ENCODE data around the gene UTF1.

DNA sequence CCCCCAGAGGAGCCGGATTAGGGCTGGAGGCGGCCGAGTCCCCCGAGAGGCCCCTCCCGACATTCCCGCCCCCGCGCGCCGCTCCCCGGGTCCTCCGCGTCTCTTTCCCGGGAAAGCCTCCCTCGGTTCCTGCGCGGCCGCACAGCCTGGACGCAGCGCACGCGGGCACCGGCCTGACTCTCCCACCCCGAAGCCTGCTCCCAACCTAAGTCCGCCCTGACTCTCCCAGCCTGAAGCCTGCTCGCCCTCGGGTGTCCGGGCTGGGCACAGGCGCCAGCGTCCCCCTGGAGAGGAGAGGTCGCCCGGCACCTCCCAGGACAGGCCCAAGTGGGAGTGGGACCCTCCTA, 7.2 kb downstream of the UTF1 start:
- TF ChIP-seq ZNF274 (IDR thresholded peaks at IDR 0.05; ENCODE audit: low read length) = no peak
- no peak for TF ChIP-seq ZNF274 (tag by site-specific recombination; IDR thresholded peaks at IDR 0.05; ENCODE audit: borderline replicate concordance)
- no peak for TF ChIP-seq OVOL3 (tag by site-specific recombination; IDR thresholded peaks at IDR 0.05)
- no peak for TF ChIP-seq CTCF (tag by site-specific recombination; IDR thresholded peaks at IDR 0.05)
- TF ChIP-seq ZFP3 (tag by site-specific recombination; IDR thresholded peaks at IDR 0.05; ENCODE audit: low read depth) = no peak
